RWPE2 (cell line): ENCODE measurements around the gene TMUB1.

ENCODE experiments used
- ATAC-seq: fragments of 200-7000 bp; cut with Tn5 transposase; 3 replicates; pipeline ENCODE4 v1.9.1; 2021; ENCODE audit warnings: low read depth
- DNase-seq: peaks from one replicate; pipeline ENCODE4 v3.0.0-alpha.2; 2020; ENCODE audit warnings: low spot score
- H3K27ac ChIP-seq: fragments of 450-650 bp; 2 replicates; pipeline ENCODE4 v1.5.1; 2017; ENCODE audit warnings: mild to moderate bottlenecking; ENCODE audit not compliant: poor library complexity, severe bottlenecking
- H3K27me3 ChIP-seq: fragments of 250-450 bp; sonication (Bioruptor Pico); 2 replicates; pipeline ENCODE4 v1.5.1; 2021; ENCODE audit warnings: mild to moderate bottlenecking, moderate library complexity; ENCODE audit not compliant: insufficient read depth, poor library complexity, severe bottlenecking
- H3K36me3 ChIP-seq: fragments of 250-450 bp; sonication (Bioruptor Pico); 2 replicates; pipeline ENCODE4 v1.5.1; 2020; ENCODE audit warnings: low read depth, mild to moderate bottlenecking, moderate library complexity
- H3K4me1 ChIP-seq: fragments of 250-450 bp; sonication (Bioruptor Pico); 2 replicates; pipeline ENCODE4 v1.5.1; 2021; ENCODE audit warnings: mild to moderate bottlenecking, moderate library complexity; ENCODE audit not compliant: insufficient read depth, poor library complexity, severe bottlenecking
- H3K4me3 ChIP-seq: fragments of 250-450 bp; sonication (Bioruptor Pico); 2 replicates; pipeline ENCODE4 v1.5.1; 2021; ENCODE audit warnings: mild to moderate bottlenecking, moderate library complexity; ENCODE audit not compliant: severe bottlenecking
- H3K9me3 ChIP-seq: fragments of 250-450 bp; sonication (Bioruptor Pico); 2 replicates; pipeline ENCODE4 v1.5.1; 2021; ENCODE audit warnings: mild to moderate bottlenecking, moderate library complexity; ENCODE audit not compliant: severe bottlenecking
- CTCF ChIP-seq: fragments of 450-650 bp; IDR thresholded peaks from one replicate; pipeline ENCODE4 v1.5.1; 2017; ENCODE audit warnings: mild to moderate bottlenecking, moderate library complexity; ENCODE audit not compliant: poor library complexity, severe bottlenecking

The TMUB1 gene

GRCh38 chr7:151078233-151079040 lies 4.9 kb downstream of the TMUB1 start:
- Histone ChIP-seq H3K27me3 (no peaks in the 10 kb centered on the region), H3K36me3 (peaks cover 36% of the 10 kb centered on the region), H3K4me1 (peaks cover 6% of the 10 kb centered on the region), H3K27ac (no peak overlapping the region), H3K9me3 (no peaks in the 10 kb centered on the region), H3K4me3 (no peak overlapping the region)
- DNase-seq = no peak
- no peak for TF ChIP-seq CTCF
- ATAC-seq = no peak

- no peaks in the 10 kb centered on the region for H3K27me3 ChIP-seq
- no peak overlapping the region for H3K27ac ChIP-seq
- peaks cover 43% of the 10 kb centered on the region for H3K36me3 ChIP-seq
- ATAC-seq (no peak), DNase-seq (no peak)
- no peak for TF ChIP-seq CTCF
- H3K4me3 ChIP-seq = no peak overlapping the region
- peaks cover 6% of the 10 kb centered on the region for H3K4me1 ChIP-seq
- H3K9me3 ChIP-seq = no peaks in the 10 kb centered on the region
Observed at GRCh38 chr7:151077705-151078232, 5.5 kb downstream of the TMUB1 start.

- Histone ChIP-seq H3K27ac (no peak overlapping the region), H3K9me3 (no peaks in the 10 kb centered on the region), H3K4me1 (peaks cover 3% of the 10 kb centered on the region), H3K27me3 (no peaks in the 10 kb centered on the region), H3K36me3 (peaks cover 50% of the 10 kb centered on the region), H3K4me3 (no peak overlapping the region)
- DNase-seq = no peak
- no peak for ATAC-seq
- no peak for TF ChIP-seq CTCF
Observed at GRCh38 chr7:151076863-151077704, 6.2 kb downstream of the TMUB1 start.

GRCh38 chr7:151075978-151076426 lies 7.3 kb downstream of the TMUB1 start:
- ATAC-seq = no peak
- Histone ChIP-seq H3K9me3 (no peaks in the 10 kb centered on the region), H3K27ac (no peak overlapping the region), H3K4me3 (no peak overlapping the region), H3K27me3 (no peaks in the 10 kb centered on the region), H3K36me3 (peaks cover 55% of the 10 kb centered on the region), H3K4me1 (no peaks in the 10 kb centered on the region)
- no peak for TF ChIP-seq CTCF
- DNase-seq = no peak
